Liver (tissue), 9 donors: Measurements from ENCODE around the gene TEX55. TPM values are rescaled to one million over a fixed set of nuclear protein-coding genes. Genes with fewer than 3 reads are reported as not detected.

Experiments used
- DNase-seq: peaks from one replicate; pipeline ENCODE4 v3.0.0-alpha.2; 2017; ENCODE audit warnings: low spot score
- H3K27ac ChIP-seq, 2 donors: one replicate each; pipeline ENCODE4 v1.7.0; 2013; ENCODE audit warnings: inconsistent platforms in 2 of 2, low read length in 2 of 2, control low read depth in 1 of 2, low read depth in 1 of 2, mild to moderate bottlenecking in 1 of 2
- H3K27me3 ChIP-seq, 4 donors: one replicate each; pipeline versions ENCODE4 v1.6.1 to v1.7.0; 2013; ENCODE audit warnings: low read length in 3 of 4, inconsistent platforms in 1 of 4, mild to moderate bottlenecking in 1 of 4, moderate library complexity in 1 of 4; ENCODE audit not compliant: control insufficient read depth in 4 of 4, insufficient read depth in 4 of 4
- H3K36me3 ChIP-seq, 4 donors: one replicate each; pipeline versions ENCODE4 v1.6.1 to v1.7.0; 2013; ENCODE audit warnings: low read length in 3 of 4, mild to moderate bottlenecking in 3 of 4, low read depth in 1 of 4, moderate library complexity in 1 of 4; ENCODE audit not compliant: control insufficient read depth in 4 of 4, insufficient read depth in 3 of 4
- H3K4me1 ChIP-seq, 4 donors: one replicate each; pipeline versions ENCODE4 v1.6.1 to v1.7.0; 2013; ENCODE audit warnings: low read length in 3 of 4, mild to moderate bottlenecking in 3 of 4, moderate library complexity in 1 of 4; ENCODE audit not compliant: control insufficient read depth in 4 of 4, insufficient read depth in 4 of 4
- H3K4me3 ChIP-seq, 3 donors: one replicate each; pipeline versions ENCODE4 v1.6.1 to v1.7.0; 2013; ENCODE audit warnings: low read length in 3 of 3, control low read depth in 1 of 3, low read depth in 1 of 3, mild to moderate bottlenecking in 1 of 3
- H3K9ac ChIP-seq, 2 donors: one replicate each; pipeline ENCODE4 v1.7.0; 2013; ENCODE audit warnings: low read length in 2 of 2, mild to moderate bottlenecking in 2 of 2, moderate library complexity in 2 of 2, control low read depth in 1 of 2, low read depth in 1 of 2
- H3K9me3 ChIP-seq, 4 donors: one replicate each; pipeline versions ENCODE4 v1.6.1 to v1.7.0; 2013; ENCODE audit warnings: low read length in 3 of 4; ENCODE audit not compliant: control insufficient read depth in 4 of 4
- ATF3 ChIP-seq: IDR thresholded peaks from 2 replicates; pipeline ENCODE4 v1.6.1; 2016; ENCODE audit warnings: antibody characterized with exemption
- CTCF ChIP-seq: fragments of 150-350 bp; IDR thresholded peaks from 2 replicates; pipeline ENCODE4 v1.5.1; 2017; ENCODE audit warnings: improper control_type of control experiment, low read depth, low read length; ENCODE audit not compliant: missing input control
- EGR1 ChIP-seq, 2 donors: IDR thresholded peaks; 2 replicates each; pipeline ENCODE4 v1.6.1; 2016 to 2018; ENCODE audit warnings: antibody characterized with exemption in 2 of 2, low read depth in 2 of 2
- FOXA1 ChIP-seq: IDR thresholded peaks from 2 replicates; pipeline ENCODE4 v1.6.1; 2016; ENCODE audit warnings: antibody characterized with exemption
- FOXA2 ChIP-seq: IDR thresholded peaks from 2 replicates; pipeline ENCODE4 v1.6.1; 2016; ENCODE audit warnings: antibody characterized with exemption
- GABPA ChIP-seq, 2 donors: IDR thresholded peaks in 1 of 2; conservative IDR thresholded peaks in 1 of 2; 2 replicates each; pipeline ENCODE4 v1.6.1; 2016; ENCODE audit warnings: antibody characterized with exemption in 2 of 2, mild to moderate bottlenecking in 1 of 2, moderate library complexity in 1 of 2
- HNF4A ChIP-seq, 2 donors: conservative IDR thresholded peaks; 2 replicates each; pipeline ENCODE4 v1.6.1; 2016; ENCODE audit warnings: antibody characterized with exemption in 2 of 2, mild to moderate bottlenecking in 2 of 2
- HNF4G ChIP-seq: IDR thresholded peaks from 2 replicates; pipeline ENCODE4 v1.6.1; 2016; ENCODE audit warnings: antibody characterized with exemption
- JUND ChIP-seq, 2 donors: IDR thresholded peaks; 2 replicates each; pipeline ENCODE4 v1.6.1; 2016; ENCODE audit warnings: antibody characterized with exemption in 2 of 2
- MAX ChIP-seq: IDR thresholded peaks from 2 replicates; pipeline ENCODE4 v1.6.1; 2016; ENCODE audit warnings: antibody characterized with exemption
- NR2F2 ChIP-seq: IDR thresholded peaks from 2 replicates; pipeline ENCODE4 v1.6.1; 2016; ENCODE audit warnings: antibody characterized with exemption
- RAD21 ChIP-seq, 2 donors: IDR thresholded peaks; 2 replicates each; pipeline ENCODE4 v1.6.1; 2016; ENCODE audit warnings: antibody characterized with exemption in 2 of 2, mild to moderate bottlenecking in 2 of 2
- REST ChIP-seq: IDR thresholded peaks from 2 replicates; pipeline ENCODE4 v1.6.1; 2016; ENCODE audit warnings: antibody characterized with exemption, mild to moderate bottlenecking
- RXRA ChIP-seq, 2 donors: IDR thresholded peaks; 2 replicates each; pipeline ENCODE4 v1.6.1; 2017 to 2018; ENCODE audit warnings: antibody characterized with exemption in 2 of 2, mild to moderate bottlenecking in 1 of 2
- SP1 ChIP-seq: IDR thresholded peaks from 2 replicates; pipeline ENCODE4 v1.6.1; 2018; ENCODE audit warnings: antibody characterized with exemption, mild to moderate bottlenecking
- TAF1 ChIP-seq: conservative IDR thresholded peaks from 2 replicates; pipeline ENCODE4 v1.6.1; 2016; ENCODE audit warnings: antibody characterized with exemption, mild to moderate bottlenecking
- YY1 ChIP-seq: IDR thresholded peaks from 2 replicates; pipeline ENCODE4 v1.6.1; 2016; ENCODE audit warnings: antibody characterized with exemption, mild to moderate bottlenecking
- ZBTB33 ChIP-seq: IDR thresholded peaks from 2 replicates; pipeline ENCODE4 v1.6.1; 2016; ENCODE audit warnings: antibody characterized with exemption
- WGBS: extraction: QIAGEN DNeasy Blood & Tissue Kit; methylation state at CpG from one replicate; pipeline ENCODE4 v1.1.7; 2013; 5-methylcytosine and 5-hydroxymethylcytosine counted together
- polyA plus RNA-seq, 2 donors: library from polyadenylated mRNA; stranded (reverse) in 1 of 2; unstranded in 1 of 2; fragments of 200-250 nt in 1 of 2; fragments of >200 nt in 1 of 2; fragmentation: Nextera tagmentation in 1 of 2; extraction: Ambion mirVana in 1 of 2; gene quantifications; one replicate each; pipeline versions ENCODE4 v1.2.1 to v1.2.3, GENCODE V29; 2013 to 2015
- total RNA-seq, 2 donors: library from RNA; depleted of rRNA; stranded (reverse); fragments of >200 nt; gene quantifications; one replicate each; pipeline ENCODE4 v1.2.3, GENCODE V29; 2014
- donor health status: healthy.
- donor health status: healthy.
- donor health status: healthy.
- donor health status: healthy.
- donor health status: healthy.

Gene TEX55
- total and polyA plus RNA-seq, 4 donors: not detected

GRCh38 chr3:119181765-119182164 is 35.8 kb downstream of the TEX55 start:
- WGBS: 78% methylated on average over 3 of the region's 3 CpGs
- Histone ChIP-seq H3K27ac (no peak overlapping the region), H3K9me3 (no peaks in the 10 kb centered on the region), H3K27me3 (peaks cover 0 to under 1% (median 0%) of the 10 kb centered on the region in 4 donors), H3K36me3 (no peaks in the 10 kb centered on the region), H3K4me1 (no peaks in the 10 kb centered on the region), H3K9ac (no peak overlapping the region), H3K4me3 (no peak overlapping the region)
- no peak for TF ChIP-seq SP1
- TF ChIP-seq REST: no peak
- no peak for TF ChIP-seq ATF3
- TF ChIP-seq HNF4A (conservative IDR thresholded peaks at IDR 0.05): no peak
- TF ChIP-seq TAF1: no peak
- no peak for TF ChIP-seq GABPA (IDR thresholded peaks at IDR 0.05 in 1 of 2, conservative IDR thresholded peaks at IDR 0.05 in 1 of 2)
- no peak for TF ChIP-seq FOXA2
- no peak for TF ChIP-seq HNF4G
- TF ChIP-seq NR2F2: no peak
- no peak for TF ChIP-seq YY1
- no peak for TF ChIP-seq RXRA (IDR thresholded peaks at IDR 0.05)
- no peak for TF ChIP-seq CTCF
- TF ChIP-seq RAD21 (IDR thresholded peaks at IDR 0.05): no peak
- no peak for TF ChIP-seq JUND (IDR thresholded peaks at IDR 0.05)
- TF ChIP-seq ZBTB33: no peak
- no peak for TF ChIP-seq FOXA1
- TF ChIP-seq MAX: no peak
- no peak for TF ChIP-seq EGR1 (IDR thresholded peaks at IDR 0.05; ENCODE audit: low read depth in 2 of 2)
- no peak for DNase-seq
